ENCODE measurements around the gene PSMD1. TPM values are rescaled to one million over a fixed set of nuclear protein-coding genes. Genes with fewer than 3 reads are reported as not detected.
"Not testable (repeated sequence)": the region's sequence is repeated elsewhere in the genome, so short reads cannot be mapped to it uniquely, and the experiment has no call there.

PSMD1 gene
- 40.3 TPM for total RNA-seq

GRCh38 chr2:231056453-231057416, at the start of gene PSMD1:
TSS of gene PSMD1 (plus strand) at chr2:231056867. CDS start at chr2:231057026, 159 bp downstream.
- Histone ChIP-seq H3K4me1 (ENCODE audit: insufficient read depth, low read length) (peaks cover 39% of the 10 kb centered on the region), H3K27me3 (ENCODE audit: insufficient read depth, low read length) (no peaks in the 10 kb centered on the region), H3K9me3 (ENCODE audit: low read depth, low read length) (no peaks in the 10 kb centered on the region), H3K4me3 (ENCODE audit: low read length) (peak within 1 kb of the TSS; percentile 91)

GRCh38 chr2:231007286-231008098, 49.2 kb upstream of the PSMD1 start:
- Histone ChIP-seq H3K4me1 (ENCODE audit: insufficient read depth, low read length) (no peaks in the 10 kb centered on the region), H3K27me3 (ENCODE audit: insufficient read depth, low read length) (no peaks in the 10 kb centered on the region), H3K9me3 (ENCODE audit: low read depth, low read length) (no peaks in the 10 kb centered on the region), H3K4me3 (ENCODE audit: low read length) (no peak overlapping the region)

GRCh38 chr2:231008131-231008530, 48.5 kb upstream of the PSMD1 start:
- no peaks in the 10 kb centered on the region for H3K27me3 ChIP-seq (ENCODE audit: insufficient read depth, low read length)

GRCh38 chr2:231009236-231009919, 47.3 kb upstream of the PSMD1 start:
- Histone ChIP-seq H3K9me3 (ENCODE audit: low read depth, low read length) (no peaks in the 10 kb centered on the region), H3K4me3 (ENCODE audit: low read length) (no peak overlapping the region), H3K27me3 (ENCODE audit: insufficient read depth, low read length) (no peaks in the 10 kb centered on the region), H3K4me1 (ENCODE audit: insufficient read depth, low read length) (no peaks in the 10 kb centered on the region)

More at GRCh38 chr2:231008131-231008530, 48.5 kb upstream of the PSMD1 start:
- H3K4me3 ChIP-seq (ENCODE audit: low read length), result no peak overlapping the region
- no peaks in the 10 kb centered on the region for H3K4me1 ChIP-seq (ENCODE audit: insufficient read depth, low read length)
- H3K9me3 ChIP-seq (ENCODE audit: low read depth, low read length), result no peaks in the 10 kb centered on the region

GRCh38 chr2:231010201-231010730, 46.4 kb upstream of the PSMD1 start:
- Histone ChIP-seq H3K4me1 (ENCODE audit: insufficient read depth, low read length) (no peaks in the 10 kb centered on the region), H3K4me3 (ENCODE audit: low read length) (no peak overlapping the region), H3K9me3 (ENCODE audit: low read depth, low read length) (no peaks in the 10 kb centered on the region), H3K27me3 (ENCODE audit: insufficient read depth, low read length) (no peaks in the 10 kb centered on the region)

DNA sequence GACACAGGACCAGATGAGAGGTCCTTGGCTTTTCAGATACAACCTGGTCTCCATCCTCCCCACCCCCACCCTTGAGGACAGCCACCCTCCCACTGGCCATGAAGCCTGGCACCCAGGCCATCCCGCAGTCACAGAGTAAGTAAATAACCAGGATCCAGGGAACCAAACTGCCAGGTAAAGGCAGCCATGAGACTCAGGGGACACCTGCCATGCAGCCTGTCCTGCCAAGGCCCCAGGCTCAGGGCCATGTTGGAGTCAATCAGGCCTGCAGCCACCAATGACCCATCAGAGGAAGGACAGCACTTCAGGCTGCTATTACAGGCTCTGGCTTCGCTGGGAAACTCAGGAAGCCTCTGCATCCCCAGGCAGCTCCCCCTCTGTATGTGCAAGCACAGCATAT, 45.1 kb upstream of the PSMD1 start:
- Histone ChIP-seq H3K4me1 (ENCODE audit: insufficient read depth, low read length) (no peaks in the 10 kb centered on the region), H3K9me3 (ENCODE audit: low read depth, low read length) (no peaks in the 10 kb centered on the region), H3K27me3 (ENCODE audit: insufficient read depth, low read length) (no peaks in the 10 kb centered on the region), H3K4me3 (ENCODE audit: low read length) (no peak overlapping the region)

DNA sequence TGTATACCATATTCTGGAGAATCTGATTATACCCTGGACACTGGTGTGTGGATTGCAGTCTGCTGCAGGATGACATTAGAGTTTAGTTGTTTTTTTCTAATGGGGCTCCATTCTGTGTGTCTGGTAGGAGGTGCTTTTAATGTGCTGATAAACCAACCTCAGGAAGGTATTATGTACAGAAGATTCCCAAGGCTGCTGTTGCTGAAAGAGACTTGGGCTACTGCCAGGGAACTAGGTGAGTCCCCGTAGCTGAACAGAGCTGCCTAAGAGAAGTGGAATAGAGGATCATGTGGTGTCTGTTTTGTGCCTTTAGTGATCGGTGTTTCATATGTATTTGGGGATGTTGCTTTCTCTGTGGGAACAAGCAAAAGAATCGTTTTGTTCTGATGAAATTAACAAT, 44.2 kb upstream of the PSMD1 start:
- H3K4me1 ChIP-seq (ENCODE audit: insufficient read depth, low read length), result no peaks in the 10 kb centered on the region
- no peaks in the 10 kb centered on the region for H3K27me3 ChIP-seq (ENCODE audit: insufficient read depth, low read length)
- H3K4me3 ChIP-seq (ENCODE audit: low read length), result no peak overlapping the region
- H3K9me3 ChIP-seq (ENCODE audit: low read depth, low read length), result no peaks in the 10 kb centered on the region

DNA sequence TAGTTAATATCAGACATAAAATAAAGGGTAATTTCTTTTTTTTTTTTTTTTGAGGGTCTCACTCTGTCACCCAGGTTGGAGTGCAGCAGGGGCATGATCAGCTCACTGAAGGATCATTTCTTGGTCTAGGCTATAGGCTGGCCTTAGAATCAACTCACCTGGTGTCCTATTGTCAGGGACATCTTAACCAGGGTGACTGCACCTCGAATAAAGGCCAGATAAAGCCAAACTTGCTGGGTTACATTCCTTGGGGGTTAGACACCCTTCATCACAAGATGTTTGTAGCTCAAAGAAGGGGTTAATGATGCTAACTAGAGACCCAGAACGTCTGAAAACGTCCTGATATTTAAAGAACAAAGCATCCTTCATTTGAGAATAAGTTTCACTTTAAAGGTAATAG, 42.8 kb upstream of the PSMD1 start:
- Histone ChIP-seq H3K4me1 (ENCODE audit: insufficient read depth, low read length) (no peaks in the 10 kb centered on the region), H3K27me3 (ENCODE audit: insufficient read depth, low read length) (no peaks in the 10 kb centered on the region), H3K4me3 (ENCODE audit: low read length) (no peak overlapping the region), H3K9me3 (ENCODE audit: low read depth, low read length) (no peaks in the 10 kb centered on the region)

DNA sequence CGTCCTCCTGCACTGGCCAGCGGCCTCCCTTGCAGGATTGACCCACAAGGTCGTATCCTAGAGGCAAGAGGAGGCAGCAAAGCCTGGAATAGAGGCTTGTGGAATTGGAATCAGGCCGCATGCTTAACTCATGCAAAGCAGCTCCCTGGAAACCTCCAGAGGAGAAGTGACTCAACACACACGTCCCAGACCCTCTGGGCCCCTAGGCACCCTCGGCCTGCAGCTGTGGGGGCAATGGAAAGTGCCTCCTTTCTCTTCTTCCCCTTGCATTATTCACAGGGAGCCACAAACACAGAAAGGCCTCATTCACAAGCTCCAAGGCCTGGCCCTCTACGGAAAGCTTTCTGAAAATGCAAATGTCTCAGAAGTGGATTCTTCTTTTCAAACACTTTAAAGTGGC, 41.2 kb upstream of the PSMD1 start:
- no peaks in the 10 kb centered on the region for H3K4me1 ChIP-seq (ENCODE audit: insufficient read depth, low read length)
- no peaks in the 10 kb centered on the region for H3K27me3 ChIP-seq (ENCODE audit: insufficient read depth, low read length)
- no peak overlapping the region for H3K4me3 ChIP-seq (ENCODE audit: low read length)
- H3K9me3 ChIP-seq (ENCODE audit: low read depth, low read length), result no peaks in the 10 kb centered on the region

GRCh38 chr2:231015926-231016325, 40.7 kb upstream of the PSMD1 start:
- Histone ChIP-seq H3K27me3 (ENCODE audit: insufficient read depth, low read length) (no peaks in the 10 kb centered on the region), H3K9me3 (ENCODE audit: low read depth, low read length) (no peaks in the 10 kb centered on the region), H3K4me3 (ENCODE audit: low read length) (no peak overlapping the region), H3K4me1 (ENCODE audit: insufficient read depth, low read length) (no peaks in the 10 kb centered on the region)

GRCh38 chr2:231016566-231017230, 40.0 kb upstream of the PSMD1 start:
- no peaks in the 10 kb centered on the region for H3K9me3 ChIP-seq (ENCODE audit: low read depth, low read length)
- no peaks in the 10 kb centered on the region for H3K27me3 ChIP-seq (ENCODE audit: insufficient read depth, low read length)
- H3K4me1 ChIP-seq (ENCODE audit: insufficient read depth, low read length), result no peaks in the 10 kb centered on the region
- no peak overlapping the region for H3K4me3 ChIP-seq (ENCODE audit: low read length)

- Histone ChIP-seq H3K4me3 (ENCODE audit: low read length) (no peak overlapping the region), H3K27me3 (ENCODE audit: insufficient read depth, low read length) (no peaks in the 10 kb centered on the region), H3K9me3 (ENCODE audit: low read depth, low read length) (no peaks in the 10 kb centered on the region), H3K4me1 (ENCODE audit: insufficient read depth, low read length) (no peaks in the 10 kb centered on the region)
Measured at GRCh38 chr2:231017231-231017598, 39.5 kb upstream of the PSMD1 start.

- Histone ChIP-seq H3K4me1 (ENCODE audit: insufficient read depth, low read length) (no peaks in the 10 kb centered on the region), H3K9me3 (ENCODE audit: low read depth, low read length) (no peaks in the 10 kb centered on the region), H3K27me3 (ENCODE audit: insufficient read depth, low read length) (no peaks in the 10 kb centered on the region), H3K4me3 (ENCODE audit: low read length) (no peak overlapping the region)
Measured at GRCh38 chr2:231018184-231018583, 38.5 kb upstream of the PSMD1 start.

DNA sequence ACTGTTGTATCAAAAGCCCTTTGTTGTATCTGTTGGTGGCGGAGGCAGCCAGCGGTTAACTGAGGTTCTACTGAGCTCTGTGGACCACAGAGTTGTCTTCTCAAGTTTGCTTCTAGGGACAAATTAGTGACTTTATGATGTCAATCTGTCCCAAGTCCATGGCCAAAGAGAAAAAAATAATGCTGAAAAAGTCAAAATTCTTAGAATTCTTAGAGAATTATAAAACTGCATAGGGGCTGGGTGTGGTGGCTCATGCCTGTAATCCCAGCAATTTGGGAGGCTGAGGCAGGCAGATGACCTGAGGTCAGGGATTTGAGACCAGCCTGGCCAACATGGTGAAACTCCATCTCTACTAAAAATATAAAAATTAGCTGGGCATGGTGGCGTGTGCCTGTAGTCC, 31.6 kb upstream of the PSMD1 start:
- H3K9me3 ChIP-seq (ENCODE audit: low read depth, low read length); H3K4me1 ChIP-seq (ENCODE audit: insufficient read depth, low read length); H3K4me3 ChIP-seq (ENCODE audit: low read length); H3K27me3 ChIP-seq (ENCODE audit: insufficient read depth, low read length): not testable (repeated sequence)

Data from mononuclear cell (primary cell).